B cell (primary cell): ENCODE results near the gene DEPDC4. TPM values are rescaled to one million over a fixed set of nuclear protein-coding genes. Genes with fewer than 3 reads are reported as not detected.

ENCODE experiments used
- ATAC-seq: fragments of 200-7000 bp; cut with Tn5 transposase; one replicate; pipeline ENCODE4 v1.10.0; 2021; ENCODE audit warnings: low read depth, mild to moderate bottlenecking, moderate number of reproducible peaks, moderate library complexity
- CTCF ChIA-PET: fragments of 350-600 bp; sonication (Branson Sonifier 250); formaldehyde crosslinking; loops from one replicate; lab custom pipeline; 2021; ENCODE audit warnings: antibody characterized with exemption, inconsistent platforms; lab: Charles Lee
- POLR2A ChIA-PET: fragments of 350-600 bp; sonication (Branson Sonifier 250); formaldehyde crosslinking; loops from one replicate; lab custom pipeline; 2021; ENCODE audit warnings: antibody characterized with exemption; lab: Charles Lee
- DNase-seq: peaks from one replicate; pipeline ENCODE4 v3.0.0; 2013
- H2AFZ ChIP-seq: 2 replicates; pipeline ENCODE4 v1.6.1; 2012; ENCODE audit warnings: mild to moderate bottlenecking, low read depth, low read length; ENCODE audit not compliant: insufficient read depth, poor library complexity, severe bottlenecking
- H3K27ac ChIP-seq, 2 donors: 1 replicate in 1 of 2; 2 replicates in 1 of 2; pipeline ENCODE4 v1.5.1; 2012 to 2013; ENCODE audit warnings: low read length in 2 of 2, mild to moderate bottlenecking in 2 of 2, moderate library complexity in 1 of 2
- H3K27me3 ChIP-seq, 4 experiments: fragments of 200-600 bp in 1 of 4; sonication (generic) in 1 of 4; replicated peaks in 1 of 4; 1 replicate in 2 of 4; 2 replicates in 2 of 4; pipeline versions ENCODE4 v1.6.1 to v1.7.0; 2013 to 2016; ENCODE audit warnings: low read length in 3 of 4, mild to moderate bottlenecking in 2 of 4, mixed read lengths in 1 of 4, moderate library complexity in 1 of 4; ENCODE audit not compliant: insufficient read depth in 4 of 4, control insufficient read depth in 3 of 4; ENCODE audit errors: control extremely low read depth in 1 of 4
- H3K36me3 ChIP-seq, 2 experiments: replicated peaks in 1 of 2; 1 replicate in 1 of 2; 2 replicates in 1 of 2; pipeline versions ENCODE4 v1.6.1 to v1.7.1; 2013; ENCODE audit warnings: low read length in 1 of 2; ENCODE audit not compliant: insufficient read depth in 2 of 2, control insufficient read depth in 1 of 2; ENCODE audit errors: control extremely low read depth in 1 of 2, extremely low read depth in 1 of 2
- H3K4me1 ChIP-seq, 2 donors: fragments of 200-600 bp in 1 of 2; sonication (generic) in 1 of 2; 1 replicate in 1 of 2; 2 replicates in 1 of 2; pipeline versions ENCODE4 v1.5.1 to v1.6.1; 2013 to 2017; ENCODE audit warnings: low read length in 2 of 2; ENCODE audit not compliant: control insufficient read depth in 2 of 2, insufficient read depth in 2 of 2
- H3K4me2 ChIP-seq: replicated peaks from 2 replicates; pipeline ENCODE3; 2012; ENCODE audit warnings: mild to moderate bottlenecking, low read depth, low read length; ENCODE audit not compliant: poor library complexity, severe bottlenecking
- H3K4me3 ChIP-seq, 5 experiments: fragments of 200-600 bp in 1 of 5; sonication (generic) in 1 of 5; 1 replicate in 3 of 5; 2 replicates in 2 of 5; pipeline versions ENCODE4 v1.5.1 to v1.7.0; 2011 to 2016; ENCODE audit warnings: low read length in 4 of 5, mild to moderate bottlenecking in 4 of 5, low read depth in 2 of 5, control low read depth in 1 of 5, moderate library complexity in 1 of 5; ENCODE audit not compliant: insufficient read depth in 1 of 5; ENCODE audit errors: control extremely low read depth in 1 of 5, extremely low read depth in 1 of 5
- H3K79me2 ChIP-seq: fragments of 200-600 bp; sonication (generic); one replicate; pipeline ENCODE4 v1.6.0; 2016; ENCODE audit warnings: low read length; ENCODE audit not compliant: control insufficient read depth, insufficient read depth
- H3K9ac ChIP-seq: fragments of 200-600 bp; sonication (generic); 2 replicates; pipeline ENCODE4 v1.6.1; 2017; ENCODE audit warnings: mild to moderate bottlenecking, low read length, moderate library complexity
- H3K9me3 ChIP-seq, 3 donors: one replicate each; pipeline versions ENCODE4 v1.6.1 to v1.7.1; 2013; ENCODE audit warnings: low read length in 2 of 3; ENCODE audit not compliant: control insufficient read depth in 2 of 3, insufficient read depth in 1 of 3; ENCODE audit errors: control extremely low read depth in 1 of 3
- H4K20me1 ChIP-seq: 2 replicates; pipeline ENCODE4 v1.6.0; 2012; ENCODE audit warnings: mild to moderate bottlenecking, low read length; ENCODE audit not compliant: insufficient read depth, control insufficient read depth, poor library complexity, severe bottlenecking
- H3K27ac Mint-ChIP-seq: one replicate; pipeline ENCODE4 v1.8.0; 2021; ENCODE audit warnings: mixed read lengths
- H3K27me3 Mint-ChIP-seq: one replicate; pipeline ENCODE4 v1.8.0; 2021; ENCODE audit warnings: mixed read lengths
- H3K4me1 Mint-ChIP-seq: one replicate; pipeline ENCODE4 v1.8.0; 2021; ENCODE audit warnings: mixed read lengths
- H3K4me3 Mint-ChIP-seq: one replicate; pipeline ENCODE4 v1.8.0; 2021; ENCODE audit warnings: mixed read lengths
- H3K9me3 Mint-ChIP-seq: one replicate; pipeline ENCODE4 v1.8.0; 2022; ENCODE audit warnings: mixed read lengths; ENCODE audit not compliant: insufficient read depth
- CTCF ChIP-seq: fragments of 200-600 bp; IDR thresholded peaks from one replicate; pipeline ENCODE4 v1.8.0; 2022; ENCODE audit warnings: antibody characterized with exemption, mild to moderate bottlenecking
- EZH2 ChIP-seq: IDR thresholded peaks from 2 replicates; pipeline ENCODE4 v1.6.1; 2012; ENCODE audit warnings: borderline replicate concordance, low read depth, mild to moderate bottlenecking, moderate library complexity, low read length; ENCODE audit not compliant: insufficient read depth, poor library complexity, severe bottlenecking
- WGBS: methylation state at CpG from one replicate; pipeline ENCODE4 v1.1.5; 2013; ENCODE audit warnings: missing lambda C conversion rate; ENCODE audit not compliant: insufficient coverage; 5-methylcytosine and 5-hydroxymethylcytosine counted together
- intact Hi-C: fragments of 100-400 bp; cut with micrococcal nuclease; formaldehyde crosslinking; loops from one replicate; pipeline ENCODE4 v1.10.0; 2022
- polyA plus RNA-seq: library from polyadenylated mRNA; depleted of rRNA; stranded (reverse); fragments of >200 nt; gene quantifications from 2 replicates; pipeline ENCODE4 v1.2.3, GENCODE V29; 2012
- total RNA-seq, 2 donors: library from RNA; stranded (reverse); fragments of 120-200 nt in 1 of 2; gene quantifications; 1 replicate in 1 of 2; 2 replicates in 1 of 2; pipeline versions ENCODE4 v1.2.3 to v1.2.4, GENCODE V29; 2013 to 2022

DEPDC4 gene
- total and polyA plus RNA-seq, 2 donors (not counting 1 experiment from before 2014, with no cell fraction given), result 1.2 to 1.8 TPM

DNA sequence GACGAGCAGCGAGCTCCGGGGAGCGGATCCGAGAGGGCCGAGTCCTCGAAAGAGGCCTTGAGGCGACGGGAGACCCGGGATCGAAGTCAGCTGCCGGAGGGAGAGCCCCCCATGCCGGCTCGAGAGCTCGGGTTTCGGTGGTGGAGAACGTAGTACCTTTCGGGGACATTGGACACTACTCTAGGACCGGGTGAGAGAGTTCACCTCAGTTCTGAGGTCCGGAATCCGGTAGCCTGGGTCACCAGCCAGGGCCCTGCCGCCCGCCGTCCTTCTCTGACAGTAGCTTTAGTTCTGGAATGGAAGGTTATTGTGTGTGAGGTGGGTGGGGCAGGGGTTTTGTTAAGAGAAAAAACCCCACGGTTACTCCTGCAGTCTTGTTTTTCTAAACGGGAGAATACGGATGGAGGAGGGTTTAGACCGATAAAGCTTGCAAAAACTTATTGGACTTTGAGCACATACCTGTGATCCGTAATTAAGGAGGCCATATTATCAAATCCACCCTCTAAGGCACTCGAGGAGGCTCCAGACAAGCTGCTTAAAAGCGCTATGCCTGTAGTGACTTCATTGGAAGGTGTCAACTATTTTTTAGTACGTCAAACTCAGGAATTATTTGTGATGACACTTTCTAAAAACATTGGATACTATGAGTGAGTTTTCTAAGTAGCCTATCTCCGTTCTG, 863 bp upstream of the DEPDC4 start:
- no peaks in the 10 kb centered on the region for H3K27me3 Mint-ChIP-seq
- H3K9me3 Mint-ChIP-seq, result no peaks in the 10 kb centered on the region
- TF ChIP-seq CTCF (no peak), EZH2 (no peak)
- CTCF ChIA-PET, result interaction anchor here (1.7 to 2.7 kb wide), 3 partner anchors 9 to 67 kb away, joined by 4 to 12 read pairs (median 6); partner anchors contain the start of gene ACTR6
- H3K4me3 Mint-ChIP-seq, result peak overlapping the region; percentile 99
- WGBS, result under 1% methylated on average over 20 of the region's 33 CpGs
- peaks cover 37% of the 10 kb centered on the region for H3K4me1 Mint-ChIP-seq
- H3K4me3 ChIP-seq, result peak overlapping the region; percentile 72 to 95 (median 89)
- H3K9ac ChIP-seq, result peak overlapping the region; percentile 93
- H2AFZ ChIP-seq, result peak overlapping the region; percentile 98
- H4K20me1 ChIP-seq, result peaks cover 7% of the 10 kb centered on the region
- no peaks in the 10 kb centered on the region for H3K9me3 ChIP-seq
- peak overlapping the region; percentile 94 for H3K27ac Mint-ChIP-seq
- POLR2A ChIA-PET, result interaction anchor here (0.5 to 1.3 kb wide), 3 partner anchors 49 to 105 kb away, joined by 4 to 9 read pairs (median 8); partner anchors contain the start of gene ACTR6
- H3K4me1 ChIP-seq, result peaks cover 22 to 23% of the 10 kb centered on the region in 2 donors
- H3K36me3 ChIP-seq, result no peaks in the 10 kb centered on the region
- peak overlapping the region; percentile 92 to 93 for H3K27ac ChIP-seq
- DNase-seq, result no peak
- peaks cover 54% of the 10 kb centered on the region for H3K79me2 ChIP-seq
- no peak for ATAC-seq
- intact Hi-C loops, result loop anchor here (1.0 to 10.0 kb wide), 5 partner anchors 67 to 1753 kb away; partner anchors contain the start of genes ACTR6, BLTP3B, GAS2L3 and TMPO
- H3K4me2 ChIP-seq, result peak overlapping the region; percentile 88
- H3K27me3 ChIP-seq, result no peaks in the 10 kb centered on the region

- Histone ChIP-seq H4K20me1 (peaks cover 7% of the 10 kb centered on the region), H3K27me3 (no peaks in the 10 kb centered on the region), H3K27ac (peak overlapping the region; percentile 92 to 93), H2AFZ (peak overlapping the region; percentile 98), H3K79me2 (peaks cover 42% of the 10 kb centered on the region), H3K4me3 (peak overlapping the region; percentile 81 to 95 (median 89)), H3K9me3 (no peaks in the 10 kb centered on the region), H3K9ac (peak overlapping the region; percentile 93), H3K4me2 (peak overlapping the region; percentile 88), H3K36me3 (no peaks in the 10 kb centered on the region), H3K4me1 (peaks cover 22 to 23% of the 10 kb centered on the region in 2 donors)
- no peak for TF ChIP-seq CTCF
- peaks cover 32% of the 10 kb centered on the region for H3K4me1 Mint-ChIP-seq
- DNase-seq (no peak), ATAC-seq (peak; percentile 80)
- intact Hi-C loops, result loop anchor here (5.0 to 10.0 kb wide), 3 partner anchors 306 to 1752 kb away; partner anchors contain the start of genes GAS2L3, TMPO and UTP20
- H3K27ac Mint-ChIP-seq, result peak overlapping the region; percentile 94
- no peaks in the 10 kb centered on the region for H3K9me3 Mint-ChIP-seq
- WGBS, result 0% methylated on average over 2 of the region's 6 CpGs
- CTCF ChIA-PET, result interaction anchor here (1.4 to 2.7 kb wide), 4 partner anchors 10 to 66 kb away, joined by 4 to 12 read pairs (median 5); partner anchors contain the start of gene ACTR6
- H3K27me3 Mint-ChIP-seq, result no peaks in the 10 kb centered on the region
- peak overlapping the region; percentile 99 for H3K4me3 Mint-ChIP-seq
- POLR2A ChIA-PET, result interaction anchor here (1.3 kb wide), 1 partner anchor 65 kb away, joined by 8 read pairs; the partner anchor contains the start of gene ACTR6
These were observed 369 bp downstream of the DEPDC4 start for GRCh38 chr12:100266585-100266834.
